DMS114 treated with DMSO at 0.1 percent for 48 hours (cell line): ENCODE data around the gene CEP68.

Source experiments
- DNase-seq: peaks from one replicate; lab custom pipeline; 2025; ENCODE audit not compliant: unreplicated experiment; lab: John Stamatoyannopoulos, UW

CEP68 gene

DNA sequence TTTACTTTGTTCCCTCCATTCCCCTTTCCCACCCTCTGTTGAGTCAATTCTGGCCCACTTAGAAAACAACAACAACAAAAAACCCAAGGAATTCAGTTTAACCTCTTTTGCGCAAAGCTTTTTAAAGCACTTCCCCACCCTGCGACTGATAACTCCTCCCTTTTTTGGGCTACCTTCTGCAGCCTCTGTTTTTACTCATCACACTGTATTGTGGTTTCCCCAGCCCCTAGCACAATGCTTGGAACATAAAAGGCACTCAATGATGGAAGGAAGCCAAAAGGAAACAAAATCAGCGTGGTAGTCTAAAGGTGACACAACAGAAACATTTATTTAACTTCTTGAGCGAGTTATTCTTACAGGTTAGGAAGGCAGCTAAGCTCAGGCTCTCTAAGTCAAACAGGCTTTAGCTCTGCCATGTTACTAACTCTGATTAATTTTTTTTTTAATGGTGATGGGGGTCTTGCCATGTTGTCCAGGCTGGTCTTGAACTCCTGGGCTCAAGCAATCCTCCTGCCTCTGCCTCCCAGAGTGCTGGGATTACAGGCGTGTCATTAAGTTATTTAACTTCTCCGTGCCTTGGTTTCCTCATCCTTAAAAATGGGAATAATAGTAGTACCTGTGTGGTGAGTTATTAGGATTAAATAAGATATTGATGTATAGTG, 1.3 kb downstream of the CEP68 start:
- DNase-seq, result no peak

DNA sequence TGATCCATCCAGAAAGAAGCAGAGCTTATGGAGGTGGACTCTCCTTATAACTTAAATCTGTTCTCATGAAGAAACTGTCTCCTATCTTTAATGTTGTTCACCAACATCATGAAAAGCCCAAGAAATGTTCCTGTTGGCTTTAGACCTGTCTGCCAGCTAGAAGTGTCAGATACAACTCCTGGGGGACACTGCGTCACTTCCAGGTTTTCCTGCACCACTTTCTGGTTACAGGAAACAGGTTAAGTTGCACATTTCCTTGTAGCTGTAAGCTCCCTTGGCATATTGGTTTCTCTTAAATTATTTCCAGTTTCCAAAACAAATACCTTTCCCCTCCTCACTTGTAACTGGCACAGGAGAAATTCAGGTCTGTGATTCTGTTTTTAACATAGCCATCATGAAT, 2.9 kb downstream of the CEP68 start:
- DNase-seq, result no peak

DNA sequence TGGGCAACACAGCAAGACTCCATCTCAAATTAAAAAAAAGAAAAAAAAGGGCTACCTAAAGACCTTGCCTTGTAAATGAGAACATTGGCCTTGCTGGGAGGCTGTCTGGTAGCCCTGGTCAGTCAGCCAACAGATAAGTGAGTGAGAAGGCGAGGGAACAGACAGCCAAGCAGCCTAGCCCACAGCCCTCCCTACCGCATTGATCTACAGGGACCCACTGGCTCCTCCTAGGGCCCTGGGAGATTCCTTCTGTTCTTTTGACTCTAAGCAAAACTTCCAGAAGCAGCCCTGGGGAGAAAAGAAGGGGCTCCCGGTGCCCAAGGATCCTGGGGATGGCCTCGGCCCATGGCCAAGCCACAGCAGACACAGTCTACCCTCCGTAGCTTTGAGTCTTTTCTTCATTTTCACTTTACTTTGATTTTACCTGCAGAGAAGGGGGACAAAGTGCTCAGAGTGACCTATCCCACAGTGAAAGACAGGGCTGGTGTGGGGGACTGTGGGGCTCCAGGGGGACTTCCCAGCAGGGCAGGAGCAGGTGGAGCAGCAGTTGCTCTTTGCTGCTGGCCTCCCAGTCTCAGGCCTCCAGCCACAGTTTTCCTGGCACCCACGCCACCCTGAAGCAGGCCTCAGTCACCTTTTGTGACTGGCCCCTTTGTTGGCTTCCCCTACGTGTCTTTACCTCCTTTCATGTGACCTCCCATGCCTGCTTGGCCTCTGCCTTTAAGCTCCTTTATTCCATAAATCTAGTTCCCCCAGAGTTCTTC, 5.1 kb downstream of the CEP68 start:
- DNase-seq, result no peak

DNA sequence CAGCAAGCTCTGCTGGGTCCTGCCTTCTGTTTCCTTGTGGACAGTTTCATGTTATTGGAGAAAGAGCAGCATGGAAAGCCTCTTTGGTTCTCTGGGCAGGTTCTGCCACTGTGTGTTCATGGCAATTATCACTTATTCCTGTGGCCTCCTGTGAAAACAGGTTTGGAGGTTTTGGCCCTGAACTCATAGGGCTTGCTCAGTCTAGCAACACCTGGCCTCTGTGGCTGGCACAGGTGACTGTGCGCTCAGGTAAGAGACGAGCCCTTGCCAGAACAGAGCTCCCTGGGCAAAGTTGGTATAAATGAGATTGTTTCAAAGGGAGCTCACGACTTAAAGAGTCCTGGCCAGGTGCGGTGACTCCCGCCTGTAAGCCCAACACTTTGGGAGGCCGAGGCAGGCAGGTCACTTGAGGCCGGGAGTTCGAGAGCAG, 5.7 kb downstream of the CEP68 start:
- DNase-seq, result no peak

DNA sequence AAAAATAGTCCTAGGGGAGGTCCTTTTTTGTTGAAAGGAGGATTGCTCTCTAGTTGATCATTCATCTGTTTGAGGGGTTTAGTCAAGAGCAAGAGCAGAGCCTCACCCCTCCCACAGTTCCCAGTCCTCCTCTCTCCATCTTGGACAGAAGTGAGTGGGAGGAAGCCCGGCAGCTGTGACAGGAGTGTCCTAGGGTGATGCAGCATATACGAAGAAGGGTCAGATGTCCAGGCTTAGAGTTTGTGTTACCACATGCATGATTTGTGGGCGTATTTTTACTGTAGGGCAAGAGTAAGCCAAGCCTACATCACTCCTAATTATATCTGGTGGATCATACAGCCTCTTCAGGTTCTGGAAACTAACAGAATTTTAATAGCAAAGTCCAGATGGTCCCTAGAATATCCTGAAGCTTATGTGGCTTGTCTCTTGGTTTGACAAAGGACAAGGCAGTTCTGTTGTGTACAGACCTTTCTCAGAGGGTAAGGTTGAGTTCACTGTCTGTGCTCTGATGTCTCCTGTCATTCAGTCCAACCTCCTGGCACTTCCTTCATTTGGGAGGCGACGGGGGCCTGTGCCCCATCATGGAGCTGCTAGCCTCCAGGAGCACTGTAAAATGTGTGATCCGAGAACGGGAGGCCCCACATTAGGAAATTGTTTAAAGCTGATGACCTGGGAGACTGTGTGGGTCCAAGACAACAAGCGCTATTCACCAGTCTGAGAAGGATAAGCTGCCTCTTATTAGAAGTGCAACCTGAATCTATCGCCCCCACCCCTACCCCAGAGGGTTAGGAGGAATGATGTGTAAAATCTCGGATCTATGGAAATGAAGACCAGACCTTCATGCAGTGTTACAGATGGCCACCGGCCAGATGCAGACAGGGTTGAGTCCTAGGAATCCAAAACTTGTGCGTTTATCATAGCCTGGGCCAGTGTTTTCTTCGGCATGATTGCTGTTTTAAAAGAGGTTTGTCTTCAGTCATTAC, 6.9 kb downstream of the CEP68 start:
- no peak for DNase-seq

DNA sequence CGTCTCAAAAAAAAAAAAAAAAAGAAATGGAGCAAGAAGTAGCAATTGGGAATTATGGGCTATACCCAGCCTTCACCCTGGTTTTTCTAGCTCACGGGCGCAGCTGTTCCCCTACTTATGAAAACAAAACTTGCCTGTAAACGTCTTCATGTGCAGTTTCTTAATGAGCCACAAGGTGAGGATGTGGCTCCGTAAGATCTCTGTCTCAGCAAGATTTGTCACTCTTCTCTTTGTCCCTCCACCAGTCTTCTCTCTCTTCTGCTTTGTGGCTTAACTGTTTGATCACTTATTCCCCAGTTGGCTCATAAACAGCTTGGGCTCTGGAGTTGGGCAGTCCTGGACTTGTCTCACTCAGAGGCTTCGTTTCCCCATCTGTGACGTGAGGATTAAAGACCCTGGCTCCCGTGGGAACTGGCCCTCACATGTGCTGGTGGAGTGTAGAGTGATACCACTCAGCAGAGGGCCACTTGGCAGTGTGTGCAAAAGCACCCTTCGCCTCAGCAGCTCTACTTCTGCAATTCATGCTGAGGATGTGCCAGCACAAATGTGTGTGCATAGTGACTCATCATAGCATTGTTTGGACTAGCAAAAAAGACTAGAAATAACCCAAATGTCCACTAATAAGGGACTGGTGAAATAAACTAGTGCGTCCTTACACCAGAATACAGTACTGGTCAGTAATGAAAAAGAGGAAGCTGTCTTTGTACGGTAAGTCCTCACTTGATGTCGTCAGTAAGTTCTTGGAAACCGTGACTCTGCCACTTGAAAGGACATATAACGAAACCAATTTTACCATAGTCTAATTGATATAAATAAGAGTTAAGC, 8.7 kb downstream of the CEP68 start:
- no peak for DNase-seq

DNA sequence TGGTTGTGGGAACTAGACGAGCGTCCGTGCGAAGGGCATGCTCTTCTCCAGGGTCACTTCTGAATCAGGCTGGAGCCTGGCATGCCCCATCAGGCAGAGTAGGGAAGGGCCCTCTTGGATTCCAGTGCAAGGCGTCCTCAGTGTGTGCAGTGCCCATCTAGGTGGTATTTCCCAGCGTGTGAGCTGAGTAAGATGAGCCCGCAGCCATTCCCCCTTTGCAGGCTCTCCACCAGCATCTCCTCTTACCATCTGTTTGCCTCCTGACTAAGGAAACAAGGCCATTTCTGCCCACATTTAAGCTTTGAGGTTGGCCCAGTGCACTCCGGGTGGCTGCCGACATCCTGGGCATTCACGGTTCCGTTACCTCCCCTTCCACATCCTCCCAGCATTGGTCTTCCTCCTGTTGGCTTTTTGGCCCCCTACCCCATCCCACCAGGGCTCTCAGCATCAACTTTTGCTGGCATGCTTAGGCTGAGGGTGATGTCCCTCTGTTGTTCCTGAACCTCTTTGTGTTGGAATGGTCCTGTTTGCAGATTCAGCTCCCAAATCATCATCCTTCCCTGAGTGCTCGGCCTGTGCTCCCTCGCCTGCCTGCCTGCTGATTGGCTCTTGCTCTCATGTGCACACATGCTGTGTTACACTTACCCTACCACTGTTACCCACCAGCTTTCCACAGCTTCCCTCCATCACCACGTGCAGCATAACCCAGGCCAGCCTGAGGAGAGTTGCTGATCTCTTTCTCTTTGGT, 11.8 kb downstream of the CEP68 start:
- no peak for DNase-seq

DNA sequence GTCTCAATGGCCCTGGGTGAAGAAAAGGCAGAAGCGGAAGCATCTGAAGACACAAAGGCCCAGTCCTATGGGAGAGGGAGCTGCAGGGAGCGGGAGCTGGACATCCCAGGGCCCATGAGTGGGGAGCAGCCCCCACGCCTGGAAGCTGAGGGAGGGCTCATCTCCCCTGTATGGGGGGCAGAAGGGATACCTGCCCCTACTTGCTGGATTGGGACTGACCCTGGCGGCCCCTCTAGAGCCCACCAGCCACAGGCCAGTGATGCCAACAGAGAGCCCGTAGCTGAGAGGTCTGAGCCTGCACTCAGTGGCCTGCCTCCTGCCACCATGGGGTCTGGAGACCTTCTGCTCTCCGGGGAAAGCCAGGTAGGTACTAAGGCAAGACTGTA, 13.2 kb downstream of the CEP68 start:
- DNase-seq, result no peak

DNA sequence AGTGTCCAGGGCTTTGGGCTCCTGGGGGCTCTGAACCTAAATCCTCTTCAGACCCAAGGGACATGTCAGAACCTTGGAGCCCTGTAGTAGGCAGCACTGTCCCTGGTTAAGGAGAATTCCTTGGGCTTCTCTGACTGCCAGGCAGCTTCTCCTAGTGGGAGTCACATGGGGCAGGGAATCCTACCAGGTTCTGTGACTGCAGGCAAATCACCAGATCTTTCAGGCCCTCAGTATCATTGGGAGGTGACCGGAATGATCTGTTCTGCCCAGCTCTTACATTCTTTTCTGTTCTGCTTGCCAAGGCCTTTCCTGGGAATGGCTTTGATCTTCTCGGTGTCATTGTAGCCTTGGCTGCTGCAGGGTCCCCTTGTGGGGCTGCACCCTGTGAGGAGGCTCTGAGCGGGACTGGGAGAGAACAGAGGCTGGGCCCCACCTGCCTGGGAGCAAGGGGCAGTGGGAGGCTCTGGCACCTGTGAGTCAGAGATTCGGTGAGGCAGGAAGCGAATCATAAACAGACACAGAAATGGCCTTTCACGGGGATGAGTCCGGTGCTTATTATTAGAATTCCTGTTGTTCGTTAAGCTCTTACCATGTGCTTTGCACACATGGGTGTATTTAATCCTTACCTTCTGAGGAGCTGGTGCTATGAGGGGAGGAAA, 14.1 kb downstream of the CEP68 start:
- DNase-seq, result no peak

DNA sequence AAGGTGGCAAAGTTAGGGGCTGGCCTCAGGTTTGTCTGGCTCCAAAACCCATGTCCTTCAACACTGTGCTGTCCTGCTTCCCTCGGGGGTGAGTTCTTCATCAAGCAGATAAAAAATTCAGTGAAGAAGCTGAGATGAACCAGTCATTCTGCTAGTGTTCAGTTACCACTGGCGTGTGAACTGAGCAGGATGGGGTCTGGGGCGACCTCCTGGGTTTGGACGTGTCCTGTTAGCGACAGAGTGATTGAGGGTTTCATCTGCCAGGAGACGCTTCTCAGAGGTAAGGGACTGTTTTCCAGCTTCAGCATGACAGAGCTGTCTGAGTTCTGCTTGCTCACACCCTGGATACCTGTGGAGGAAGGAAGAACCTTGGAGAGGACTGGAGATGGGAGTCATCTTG, 14.6 kb downstream of the CEP68 start:
- DNase-seq, result no peak

DNA sequence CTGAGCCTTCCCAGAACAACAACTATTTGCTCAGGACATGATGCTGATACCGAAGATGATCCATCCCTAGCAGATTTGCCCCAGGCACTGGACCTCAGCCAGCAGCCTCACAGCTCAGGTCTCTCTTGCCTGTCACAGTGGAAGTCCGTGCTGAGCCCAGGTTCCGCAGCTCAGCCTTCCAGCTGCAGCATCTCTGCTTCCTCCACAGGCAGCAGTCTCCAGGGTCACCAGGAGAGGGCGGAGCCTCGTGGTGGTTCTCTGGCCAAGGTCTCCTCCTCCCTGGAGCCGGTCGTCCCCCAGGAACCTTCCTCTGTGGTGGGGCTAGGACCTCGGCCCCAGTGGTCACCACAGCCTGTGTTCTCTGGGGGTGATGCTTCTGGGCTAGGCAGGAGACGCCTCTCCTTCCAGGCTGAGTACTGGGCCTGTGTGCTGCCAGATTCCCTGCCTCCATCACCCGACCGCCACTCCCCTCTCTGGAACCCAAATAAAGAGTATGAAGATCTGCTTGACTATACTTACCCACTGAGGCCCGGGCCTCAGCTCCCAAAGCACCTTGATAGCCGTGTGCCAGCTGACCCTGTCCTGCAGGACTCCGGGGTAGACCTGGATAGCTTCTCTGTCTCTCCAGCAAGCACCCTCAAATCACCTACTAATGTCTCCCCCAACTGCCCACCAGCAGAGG, 15.4 kb downstream of the CEP68 start:
- DNase-seq, result no peak

DNA sequence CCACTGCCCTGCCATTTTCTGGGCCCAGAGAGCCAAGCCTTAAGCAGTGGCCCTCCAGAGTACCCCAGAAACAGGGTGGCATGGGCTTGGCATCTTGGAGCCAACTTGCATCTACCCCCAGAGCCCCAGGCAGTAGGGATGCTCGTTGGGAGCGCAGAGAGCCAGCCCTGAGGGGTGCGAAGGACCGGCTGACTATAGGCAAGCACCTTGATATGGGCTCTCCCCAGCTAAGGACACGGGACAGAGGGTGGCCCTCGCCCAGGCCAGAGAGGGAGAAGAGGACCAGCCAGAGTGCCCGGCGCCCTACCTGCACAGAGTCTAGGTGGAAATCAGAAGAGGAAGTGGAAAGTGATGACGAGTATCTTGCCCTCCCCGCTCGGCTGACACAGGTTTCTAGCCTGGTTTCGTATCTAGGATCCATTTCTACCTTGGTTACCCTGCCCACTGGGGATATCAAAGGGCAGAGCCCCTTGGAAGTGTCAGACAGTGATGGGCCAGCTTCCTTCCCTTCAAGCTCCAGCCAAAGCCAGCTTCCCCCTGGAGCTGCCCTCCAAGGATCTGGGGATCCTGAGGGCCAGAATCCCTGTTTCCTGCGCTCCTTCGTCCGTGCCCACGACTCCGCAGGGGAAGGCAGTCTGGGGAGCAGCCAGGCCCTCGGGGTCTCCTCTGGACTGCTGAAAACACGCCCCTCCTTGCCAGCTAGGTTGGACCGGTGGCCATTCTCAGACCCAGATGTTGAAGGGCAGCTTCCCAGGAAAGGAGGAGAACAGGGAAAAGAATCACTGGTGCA, 16.2 kb downstream of the CEP68 start:
- no peak for DNase-seq

DNA sequence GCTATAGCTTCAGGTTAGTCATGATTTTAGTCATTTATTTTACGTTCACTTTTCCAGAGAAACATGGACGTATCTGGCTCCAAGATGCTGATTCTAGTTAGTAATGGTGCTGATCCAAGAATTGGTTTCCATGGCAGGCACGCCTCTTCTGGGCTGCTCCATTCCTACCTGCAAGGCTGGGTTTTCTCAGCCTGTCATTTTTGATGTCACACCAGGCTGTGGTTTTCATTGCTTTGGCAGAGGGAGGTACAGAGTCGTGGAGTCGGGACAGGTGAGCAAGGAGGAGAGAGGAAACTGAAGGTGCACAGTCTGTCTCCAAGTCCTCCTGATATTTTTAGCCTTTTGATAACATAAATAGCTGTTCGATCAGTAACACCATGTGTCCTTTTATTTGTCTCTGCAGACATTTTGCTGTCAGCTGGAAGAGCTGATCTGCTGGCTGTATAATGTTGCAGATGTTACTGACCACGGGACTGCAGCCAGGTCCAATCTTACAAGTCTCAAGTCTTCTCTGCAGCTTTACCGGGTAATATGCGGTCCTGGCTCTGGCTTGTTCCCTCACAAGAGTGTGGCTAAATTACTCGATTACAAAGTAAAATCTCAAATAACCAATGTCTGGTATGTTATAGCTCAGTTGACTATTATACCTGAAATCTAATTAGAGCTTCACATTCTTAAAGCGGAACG, 17.8 kb downstream of the CEP68 start:
- DNase-seq, result no peak

DNA sequence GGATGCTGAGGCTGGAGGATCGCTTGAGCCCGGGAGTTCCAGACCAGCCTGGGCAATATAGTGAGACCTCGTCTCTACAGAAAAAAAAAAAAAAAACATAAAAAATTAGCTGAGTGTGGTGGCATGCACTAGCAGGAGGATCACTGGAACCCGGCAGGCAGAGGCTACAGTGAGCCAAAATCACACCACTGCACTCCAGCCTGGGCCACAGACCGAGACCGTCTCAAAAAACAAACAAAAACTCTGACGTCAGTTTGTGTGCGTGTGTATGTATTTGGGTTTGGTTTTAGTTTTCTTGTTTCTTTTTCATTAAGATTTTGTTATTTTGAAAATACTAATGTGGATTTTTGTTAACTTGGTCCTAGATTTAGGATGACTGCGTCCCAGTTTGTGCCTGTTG, 19.0 kb downstream of the CEP68 start:
- DNase-seq, result no peak

DNA sequence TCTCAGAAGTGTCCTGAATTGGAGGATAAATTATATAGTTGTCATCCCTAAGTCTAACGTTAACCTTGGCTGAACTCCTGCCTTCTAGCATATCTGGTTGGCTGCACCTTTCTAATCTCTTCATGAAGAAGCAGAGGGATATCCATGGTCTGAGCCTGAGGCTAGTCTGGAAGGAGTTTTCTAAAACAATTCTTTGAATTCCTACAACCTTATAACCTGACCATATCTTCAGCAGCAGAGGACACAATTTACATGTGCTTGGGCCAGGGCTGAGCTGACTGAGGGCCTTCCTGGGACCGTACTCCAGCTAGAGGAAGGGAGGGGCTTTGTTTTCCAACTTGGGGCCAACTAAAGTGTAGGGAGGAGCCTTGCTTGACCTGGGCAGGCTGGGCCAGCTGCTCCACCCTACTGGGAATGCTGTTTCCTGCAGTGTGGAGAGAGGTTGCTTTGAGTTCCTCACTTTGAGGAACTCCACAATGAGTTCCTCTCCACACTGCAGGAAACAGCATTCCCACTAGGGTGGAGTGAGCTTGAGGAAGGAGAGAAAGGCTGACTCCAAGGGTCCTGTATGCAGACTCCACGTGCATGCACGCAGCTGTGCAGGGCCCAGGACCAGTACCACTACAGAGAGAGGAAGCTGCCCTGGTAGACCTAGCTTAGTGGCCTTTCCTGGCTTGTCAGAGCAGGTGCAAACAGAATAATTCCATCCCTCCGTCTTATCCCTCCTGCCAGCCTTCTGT, 19.6 kb downstream of the CEP68 start:
- DNase-seq, result no peak

DNA sequence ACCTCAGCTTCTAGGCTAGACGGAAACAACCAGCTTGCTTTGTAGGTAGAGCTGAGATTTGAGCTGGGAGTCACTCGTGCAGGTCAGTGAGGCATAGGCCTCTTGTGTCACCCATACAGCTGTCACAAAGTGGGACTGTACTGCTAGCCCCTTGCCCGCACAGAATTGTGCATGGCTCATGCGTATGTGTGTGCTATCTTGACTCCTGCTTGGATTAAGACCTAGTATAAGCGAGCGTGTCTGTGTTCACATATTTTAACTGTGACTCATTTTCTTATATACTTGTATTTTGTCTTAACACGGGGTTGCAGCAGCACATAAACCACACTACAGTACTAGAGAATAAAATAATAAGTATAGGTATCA, 20.1 kb downstream of the CEP68 start:
- no peak for DNase-seq

DNA sequence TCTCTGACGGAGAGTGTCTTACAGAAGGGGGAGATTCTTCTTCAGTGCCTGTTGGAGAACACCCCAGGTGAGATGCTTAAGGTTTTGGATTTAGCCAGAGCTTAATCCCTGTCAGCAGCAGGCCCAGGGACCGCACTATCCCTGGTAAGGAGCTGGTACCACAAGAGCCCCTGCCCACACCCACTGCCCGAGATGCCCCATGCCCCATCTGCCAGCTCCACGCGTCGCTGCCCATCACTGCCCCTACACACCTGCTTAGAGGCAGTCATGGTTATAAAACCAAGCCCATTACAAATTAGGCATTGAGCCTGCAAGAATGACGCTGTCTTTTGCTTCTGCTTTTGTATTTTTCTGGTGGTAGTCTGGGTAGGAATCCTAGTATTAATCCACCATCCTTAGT, 21.7 kb downstream of the CEP68 start:
- no peak for DNase-seq
